GM08714 (cell line): Measurements from ENCODE around the gene REXO1.
"Not testable (repeated sequence)": the region's sequence is repeated elsewhere in the genome, so short reads cannot be mapped to it uniquely, and the experiment has no call there.

ENCODE experiments used
- H3K4me3 ChIP-seq: fragments of 200-500 bp; sonication (Bioruptor generic); 2 replicates; pipeline ENCODE4 v1.5.1; 2014; ENCODE audit warnings: mild to moderate bottlenecking, low read length, inconsistent platforms
- ZNF274 ChIP-seq: IDR thresholded peaks from 2 replicates; pipeline ENCODE4 v1.6.1; 2012; ENCODE audit warnings: mild to moderate bottlenecking, low read depth, low read length

REXO1 gene, protein sequence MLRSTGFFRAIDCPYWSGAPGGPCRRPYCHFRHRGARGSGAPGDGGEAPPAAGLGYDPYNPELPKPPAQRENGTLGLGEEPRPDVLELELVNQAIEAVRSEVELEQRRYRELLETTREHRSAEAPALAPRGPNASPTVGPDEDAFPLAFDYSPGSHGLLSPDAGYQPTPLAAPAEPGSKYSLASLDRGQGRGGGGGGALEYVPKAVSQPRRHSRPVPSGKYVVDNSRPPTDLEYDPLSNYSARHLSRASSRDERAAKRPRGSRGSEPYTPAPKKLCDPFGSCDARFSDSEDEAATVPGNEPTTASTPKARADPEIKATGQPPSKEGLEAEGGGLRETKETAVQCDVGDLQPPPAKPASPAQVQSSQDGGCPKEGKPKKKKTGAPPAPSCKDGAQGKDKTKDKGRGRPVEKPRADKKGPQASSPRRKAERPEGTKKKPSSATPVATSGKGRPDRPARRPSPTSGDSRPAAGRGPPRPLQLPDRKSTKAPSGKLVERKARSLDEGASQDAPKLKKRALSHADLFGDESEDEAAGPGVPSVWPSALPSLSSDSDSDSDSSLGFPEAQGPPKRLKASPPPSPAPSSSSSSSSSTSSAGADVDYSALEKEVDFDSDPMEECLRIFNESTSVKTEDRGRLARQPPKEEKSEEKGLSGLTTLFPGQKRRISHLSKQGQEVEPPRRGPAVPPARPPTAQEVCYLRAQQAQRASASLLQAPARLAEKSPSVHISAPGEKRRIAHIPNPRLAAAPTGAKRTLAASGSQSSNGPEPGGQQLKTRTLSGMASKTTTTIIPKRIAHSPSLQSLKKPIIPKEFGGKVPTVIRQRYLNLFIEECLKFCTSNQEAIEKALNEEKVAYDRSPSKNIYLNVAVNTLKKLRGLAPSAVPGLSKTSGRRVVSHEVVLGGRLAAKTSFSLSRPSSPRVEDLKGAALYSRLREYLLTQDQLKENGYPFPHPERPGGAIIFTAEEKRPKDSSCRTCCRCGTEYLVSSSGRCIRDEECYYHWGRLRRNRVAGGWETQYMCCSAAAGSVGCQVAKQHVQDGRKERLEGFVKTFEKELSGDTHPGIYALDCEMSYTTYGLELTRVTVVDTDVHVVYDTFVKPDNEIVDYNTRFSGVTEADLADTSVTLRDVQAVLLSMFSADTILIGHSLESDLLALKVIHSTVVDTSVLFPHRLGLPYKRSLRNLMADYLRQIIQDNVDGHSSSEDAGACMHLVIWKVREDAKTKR

GRCh38 chr19:1848399-1849131 lies at the start of gene REXO1:
Gene REXO1 (minus strand): TSS chr19:1848483. CDS start chr19:1848358, 125 bp downstream.
- no peak for TF ChIP-seq ZNF274
- H3K4me3 ChIP-seq = peak within 1 kb of the TSS; percentile 85

- no peak for TF ChIP-seq ZNF274
- H3K4me3 ChIP-seq = no peak overlapping the region
Measured at GRCh38 chr19:1896508-1896907, 48.2 kb upstream of the REXO1 start.

DNA sequence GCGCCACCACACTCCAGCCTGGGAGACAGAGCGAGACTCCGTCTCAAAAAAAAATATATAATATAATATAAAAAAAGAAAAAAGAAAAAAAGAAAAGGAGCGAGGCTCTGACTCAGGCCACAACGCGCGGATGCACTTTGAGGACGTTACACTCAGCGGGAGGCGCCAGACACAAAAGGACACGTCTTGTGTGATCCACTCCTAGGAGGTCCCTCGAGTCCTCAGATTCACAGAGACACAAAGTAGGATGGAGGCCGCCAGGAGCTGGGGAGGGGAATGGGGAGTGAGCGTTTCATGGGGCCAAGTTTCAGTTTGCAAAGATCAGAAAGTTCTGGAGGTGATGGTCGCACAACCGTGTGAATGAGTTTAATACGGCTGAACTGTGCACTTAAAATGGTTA lies 45.5 kb upstream of the REXO1 start:
- no peak for TF ChIP-seq ZNF274

DNA sequence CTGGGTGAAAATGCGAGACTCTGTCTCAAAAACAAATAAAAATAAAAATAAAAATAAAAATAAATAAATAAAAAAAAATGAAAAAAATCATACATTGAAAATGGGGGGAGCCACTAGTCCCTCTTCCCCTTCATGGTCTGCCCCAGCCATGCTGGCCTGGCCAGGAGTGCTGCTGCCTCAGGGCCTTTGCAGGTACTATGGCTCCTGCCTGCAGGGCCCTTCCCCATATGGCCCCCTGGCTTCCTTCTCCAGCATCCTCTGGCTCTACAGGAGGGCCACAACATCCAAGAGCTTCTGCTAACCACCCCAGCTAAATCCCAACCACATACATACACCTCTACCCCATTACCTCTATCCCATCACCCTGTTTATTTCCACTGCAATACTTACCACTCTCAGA lies 41.6 kb upstream of the REXO1 start:
- TF ChIP-seq ZNF274 = no peak

More for the DNA sequence above, 45.5 kb upstream of the REXO1 start:
- H3K4me3 ChIP-seq = no peak overlapping the region

GRCh38 chr19:1888385-1888784 lies 40.1 kb upstream of the REXO1 start:
- no peak overlapping the region for H3K4me3 ChIP-seq
- no peak for TF ChIP-seq ZNF274

More for the DNA sequence above, 41.6 kb upstream of the REXO1 start:
- no peak overlapping the region for H3K4me3 ChIP-seq

- H3K4me3 ChIP-seq = not testable (repeated sequence)
Measured at GRCh38 chr19:1886360-1886759, 38.1 kb upstream of the REXO1 start.

DNA sequence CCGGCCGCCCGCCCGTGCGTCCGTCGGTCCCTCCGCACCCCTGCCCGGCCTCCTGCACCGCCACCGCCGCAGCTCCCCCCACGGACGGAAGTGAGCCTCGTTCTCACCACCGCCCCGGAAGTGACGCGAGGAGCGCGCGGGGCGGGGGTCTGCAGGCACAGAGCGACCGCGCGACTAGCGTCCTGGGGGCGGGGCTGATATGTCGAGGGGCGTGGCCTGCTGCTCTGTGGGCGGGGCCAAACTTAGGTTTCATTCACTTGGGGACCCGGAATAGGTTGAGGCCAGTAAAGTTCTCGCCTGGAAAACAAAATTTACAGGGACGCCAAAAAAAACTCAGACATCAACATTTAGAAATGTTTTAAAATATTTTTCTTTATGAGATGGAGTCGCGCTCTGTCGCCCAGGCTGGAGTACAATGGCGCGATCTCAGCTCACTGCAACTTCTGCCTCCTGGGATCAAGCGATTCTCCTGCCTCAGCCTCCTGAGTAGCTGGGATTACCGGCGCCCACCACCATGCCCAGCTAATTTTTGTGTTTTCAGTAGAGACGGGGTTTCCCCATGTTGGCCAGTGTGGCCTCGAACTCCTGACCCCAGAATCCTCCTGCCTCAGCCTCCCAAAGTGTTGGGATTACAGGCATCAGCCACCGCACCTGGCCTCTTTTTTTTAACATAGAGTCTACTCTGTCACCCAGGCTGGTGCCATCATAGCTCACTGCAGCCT lies 37.3 kb upstream of the REXO1 start, which contains the start of gene ABHD17A:
TSS of gene ABHD17A (minus strand) at position 99 of the 722 bp plus-strand sequence. CDS start 3,930 bp downstream, outside the sequence.
- H3K4me3 ChIP-seq = peak within 1 kb of the TSS; percentile 86

DNA sequence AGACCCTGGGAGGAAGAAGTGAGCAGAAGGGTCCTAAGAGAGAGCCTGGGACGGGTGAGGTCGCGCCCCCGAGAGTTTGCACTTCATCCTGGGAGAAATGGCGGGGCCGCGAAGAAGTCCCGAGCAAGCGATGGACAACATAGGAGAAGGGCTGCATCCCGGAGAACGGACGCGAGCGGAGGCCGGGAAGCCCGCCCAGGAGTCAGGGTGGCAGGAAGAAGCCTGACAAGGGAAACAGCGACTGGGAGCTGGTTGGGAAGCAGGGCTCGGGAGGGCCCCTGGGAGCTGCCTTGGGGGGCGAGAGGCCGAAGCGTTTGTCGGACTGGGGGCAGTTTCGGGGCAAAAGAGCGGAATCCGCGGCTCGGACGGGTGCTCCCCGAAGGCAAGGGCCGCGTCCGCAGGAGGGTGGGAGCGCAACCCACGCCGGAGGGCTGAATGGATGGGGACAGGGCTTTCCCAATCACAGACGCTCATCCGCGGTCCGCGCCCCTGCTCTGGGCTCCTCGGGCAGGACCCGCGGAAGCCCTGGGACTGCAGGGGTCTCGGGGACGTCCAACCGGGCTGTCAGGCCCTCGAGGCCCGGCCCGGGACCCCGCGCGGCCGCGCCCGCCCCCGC lies 36.5 kb upstream of the REXO1 start:
- peak overlapping the region; percentile 86 for H3K4me3 ChIP-seq
- TF ChIP-seq ZNF274 = no peak

GRCh38 chr19:1884291-1884718 lies 36.0 kb upstream of the REXO1 start:
- peak overlapping the region; percentile 86 for H3K4me3 ChIP-seq

DNA sequence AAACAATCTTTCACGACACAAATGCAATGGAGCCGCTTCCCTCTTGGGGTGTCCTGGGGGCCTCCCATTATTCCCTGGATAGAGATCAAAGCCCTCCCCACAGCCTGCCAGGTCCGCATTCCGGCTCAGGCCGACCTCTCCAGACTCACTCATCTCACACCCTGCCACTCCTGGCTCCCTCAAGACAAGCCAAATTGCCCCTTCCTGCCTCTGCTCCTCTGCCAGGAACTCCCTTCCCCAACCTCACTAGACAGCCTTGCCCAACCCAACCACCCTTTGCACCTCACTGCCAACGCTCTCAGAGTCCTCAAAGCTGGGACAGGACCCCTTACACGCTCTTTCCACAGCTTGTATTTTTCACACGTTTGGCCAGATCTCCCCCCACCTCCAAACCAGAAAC lies 35.5 kb upstream of the REXO1 start:
- TF ChIP-seq ZNF274 = no peak
- H3K4me3 ChIP-seq = peak overlapping the region; percentile 86; the same call in 1 of the 2 replicates

More at GRCh38 chr19:1884291-1884718, 36.0 kb upstream of the REXO1 start:
- no peak for TF ChIP-seq ZNF274

- H3K4me3 ChIP-seq = no peak overlapping the region; the same call in 1 of the 2 replicates
- TF ChIP-seq ZNF274 = no peak
Measured at GRCh38 chr19:1882786-1883692, 34.8 kb upstream of the REXO1 start.
